GM18511 (cell line): Measurements from ENCODE around the gene BRMS1.
"Not testable (repeated sequence)": the region's sequence is repeated elsewhere in the genome, so short reads cannot be mapped to it uniquely, and the experiment has no call there.

ENCODE experiments used
- ATAC-seq: cut with Tn5 transposase; IDR thresholded peaks from one replicate; pipeline ENCODE4 v1.9.1; 2021; ENCODE audit warnings: mild to moderate bottlenecking, moderate library complexity; ENCODE audit not compliant: unreplicated experiment

The BRMS1 gene

GRCh38 chr11:66344550-66345315, at the start of gene BRMS1:
Gene BRMS1, minus strand, starts transcription at chr11:66345104. Its CDS starts 2,870 bp downstream, at chr11:66342234.
- peak; percentile 65 for ATAC-seq

DNA sequence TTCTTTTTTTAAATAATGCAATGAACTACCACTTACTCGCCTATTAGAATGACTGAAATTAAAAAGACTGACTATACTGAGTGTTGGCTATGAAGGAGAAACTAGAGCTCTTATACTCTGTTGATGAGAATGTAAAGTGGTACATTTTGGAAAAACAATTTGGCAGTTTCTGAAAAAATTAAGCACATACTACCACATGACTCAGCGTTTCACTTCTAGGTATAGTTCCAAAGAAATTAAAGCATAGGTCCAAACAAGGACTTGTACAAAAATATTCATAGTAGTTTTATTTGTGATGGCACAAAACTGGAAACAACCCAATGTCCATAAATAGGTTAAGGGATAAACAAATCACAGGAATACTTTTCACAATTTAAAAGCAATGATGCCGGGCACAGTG, 49.0 kb upstream of the BRMS1 start:
- ATAC-seq: no peak

DNA sequence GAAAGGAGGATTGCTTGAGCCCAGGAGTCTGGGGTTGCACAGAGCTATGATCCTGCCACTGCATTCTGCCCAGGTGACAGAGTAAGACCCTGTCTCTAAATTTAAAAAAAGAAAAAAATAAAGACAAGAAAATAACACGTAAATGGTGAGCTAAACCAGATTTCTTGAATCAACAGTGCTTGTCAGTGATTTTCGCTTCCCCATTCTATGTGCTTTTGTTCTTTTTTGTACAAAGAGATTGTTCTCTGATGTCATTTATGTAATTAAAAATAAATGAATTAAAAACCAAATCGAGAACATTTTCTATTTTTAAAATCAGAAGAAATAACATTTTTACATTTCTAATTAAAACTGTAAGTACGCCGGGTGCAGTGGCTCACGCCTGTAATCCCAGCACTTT, 46.4 kb upstream of the BRMS1 start:
- no peak for ATAC-seq

GRCh38 chr11:66388780-66389386, 44.0 kb upstream of the BRMS1 start:
- no peak for ATAC-seq

DNA sequence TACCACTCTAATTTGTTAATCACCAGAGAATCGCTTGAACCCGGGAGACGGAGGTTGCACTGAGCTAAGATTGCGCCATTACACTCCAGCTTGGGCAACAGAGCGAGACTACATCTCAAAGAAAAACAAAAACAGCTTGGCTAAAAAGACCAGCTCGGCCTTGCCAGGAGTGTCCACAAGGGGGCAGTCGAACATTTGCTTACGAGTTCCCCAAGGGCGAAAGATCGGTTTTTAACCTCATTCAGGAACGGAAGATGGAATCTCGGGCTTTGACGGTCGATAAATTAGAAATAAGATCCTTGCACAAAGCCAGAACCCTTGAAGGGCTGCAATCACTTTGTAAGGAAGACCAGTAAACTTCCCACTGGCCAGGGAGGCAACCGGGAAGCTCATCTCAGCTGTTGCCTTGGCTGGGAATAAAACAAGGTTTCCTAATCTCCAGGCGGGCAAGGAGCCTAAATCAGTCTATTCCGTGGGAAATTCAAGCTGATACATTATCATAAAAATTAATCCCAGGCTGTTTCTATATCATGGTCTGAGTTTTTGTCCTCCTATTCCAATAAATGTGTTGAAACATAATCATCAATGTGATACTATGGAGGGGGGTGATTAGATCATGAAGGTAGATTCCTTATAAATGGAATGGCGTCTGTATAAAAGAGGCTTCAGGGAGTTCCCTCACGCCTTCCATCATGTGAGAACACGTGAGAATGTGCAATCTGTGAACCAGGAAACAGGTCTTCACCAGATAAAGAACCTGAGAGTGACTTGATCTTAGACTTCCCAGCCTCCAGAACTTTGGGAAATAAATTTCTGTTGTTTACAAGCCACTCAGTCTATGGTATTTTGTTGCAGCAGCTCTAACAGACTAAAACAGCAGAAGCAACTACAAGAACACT, 41.5 kb upstream of the BRMS1 start:
- ATAC-seq: no peak

DNA sequence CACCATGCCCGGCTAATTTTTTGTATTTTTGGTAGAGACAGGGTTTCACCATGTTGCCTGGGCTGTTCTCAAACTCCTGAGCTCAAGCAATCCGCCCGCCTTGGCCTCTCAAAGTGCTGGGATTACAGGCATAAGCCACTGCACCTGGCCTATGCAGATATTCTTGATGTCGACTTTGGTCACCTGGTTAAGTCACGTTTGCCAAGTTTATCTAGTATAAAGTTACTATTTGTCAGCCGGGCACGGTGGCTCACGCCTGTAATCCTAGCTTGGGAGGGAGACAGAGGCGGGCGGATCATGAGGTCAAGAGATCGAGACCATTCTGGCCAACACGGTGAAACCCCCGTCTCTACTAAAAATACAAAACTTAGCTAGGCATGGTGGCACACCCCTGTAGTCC, 39.4 kb upstream of the BRMS1 start:
- not testable (repeated sequence) for ATAC-seq

DNA sequence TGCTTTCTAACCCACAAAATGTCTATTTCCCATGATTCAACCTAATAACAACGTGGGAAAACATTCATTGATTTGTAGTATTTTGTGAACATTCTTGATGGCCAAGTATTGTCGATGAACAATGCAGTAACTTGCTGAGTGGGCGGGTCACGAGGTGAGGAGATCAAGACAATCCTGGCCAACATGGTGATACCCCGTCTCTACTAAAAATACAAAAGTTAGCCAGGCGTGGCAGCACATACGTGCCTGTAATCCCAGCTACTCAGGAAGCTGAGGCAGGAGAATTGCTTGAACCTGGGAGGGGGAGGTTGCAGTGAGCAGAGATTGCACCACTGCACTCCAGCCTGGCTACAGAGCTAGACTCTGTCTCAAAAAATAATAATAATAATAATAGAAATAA, 35.4 kb upstream of the BRMS1 start:
- not testable (repeated sequence) for ATAC-seq

- ATAC-seq: not testable (repeated sequence)
Measured at GRCh38 chr11:66373690-66374287, 28.9 kb upstream of the BRMS1 start.

DNA sequence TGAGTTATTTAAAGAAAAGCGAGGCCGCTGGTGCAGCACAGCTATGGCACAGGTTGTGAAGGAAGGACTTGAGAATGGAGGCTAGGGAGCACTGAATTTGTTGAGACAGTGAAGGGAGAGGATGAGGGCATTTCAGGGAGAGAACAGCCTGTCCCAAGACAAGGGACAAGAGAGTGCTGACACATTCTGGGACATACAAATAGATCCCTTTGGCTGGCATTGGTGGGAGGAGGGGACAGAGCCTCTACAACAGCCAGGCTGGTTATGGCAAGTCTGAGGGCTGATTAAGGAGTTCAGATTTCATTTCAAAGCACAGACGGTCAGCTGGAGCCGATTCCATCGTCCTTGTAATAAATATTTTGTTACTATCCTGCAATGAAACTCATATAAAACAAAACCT, 28.4 kb upstream of the BRMS1 start:
- ATAC-seq: no peak

- peak; percentile 73 for ATAC-seq
Measured at GRCh38 chr11:66371627-66372415, 26.9 kb upstream of the BRMS1 start, which contains the start of gene SLC29A2. Gene SLC29A2, minus strand, starts transcription at chr11:66371760. Its CDS starts 169 bp downstream, at chr11:66371591.

GRCh38 chr11:66369073-66369894, 24.4 kb upstream of the BRMS1 start:
- no peak for ATAC-seq

- ATAC-seq: no peak
Measured at GRCh38 chr11:66368484-66368883, 23.6 kb upstream of the BRMS1 start.

DNA sequence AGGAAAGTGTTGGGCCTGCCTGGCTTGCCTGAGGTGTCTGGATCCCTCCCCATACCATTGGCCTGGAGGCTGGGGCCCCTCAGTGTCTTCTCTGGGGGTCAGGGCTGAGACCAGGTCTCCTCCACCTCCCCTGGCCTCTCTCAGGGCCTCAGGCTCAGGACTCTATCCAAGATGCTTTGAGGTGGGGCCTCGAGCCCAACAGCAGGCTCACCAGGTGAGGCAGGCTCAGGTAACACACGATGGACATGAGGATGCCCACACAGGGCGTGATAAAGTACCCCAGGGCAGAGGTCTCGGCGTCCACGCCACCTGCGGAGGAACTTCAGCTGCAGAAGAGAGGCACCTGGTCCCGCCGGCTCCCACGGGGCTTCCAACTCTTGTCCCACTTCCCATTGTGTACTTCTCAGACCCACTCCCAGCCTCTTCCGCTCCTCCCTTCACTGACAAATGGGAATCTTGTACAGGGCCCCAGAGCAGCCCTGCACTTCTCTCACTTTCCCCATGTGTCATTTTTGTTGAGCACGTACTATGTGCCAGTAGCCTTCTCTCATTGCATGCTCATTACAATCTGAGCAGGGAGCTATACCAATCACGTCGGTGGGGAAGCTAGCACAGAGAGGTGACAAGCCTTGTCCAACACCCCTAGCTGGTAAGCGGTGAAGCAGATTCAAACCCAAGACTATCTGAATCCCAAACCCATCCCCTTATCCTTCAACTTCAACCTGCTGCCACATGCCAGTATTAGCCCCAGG, 22.8 kb upstream of the BRMS1 start:
- no peak for ATAC-seq

DNA sequence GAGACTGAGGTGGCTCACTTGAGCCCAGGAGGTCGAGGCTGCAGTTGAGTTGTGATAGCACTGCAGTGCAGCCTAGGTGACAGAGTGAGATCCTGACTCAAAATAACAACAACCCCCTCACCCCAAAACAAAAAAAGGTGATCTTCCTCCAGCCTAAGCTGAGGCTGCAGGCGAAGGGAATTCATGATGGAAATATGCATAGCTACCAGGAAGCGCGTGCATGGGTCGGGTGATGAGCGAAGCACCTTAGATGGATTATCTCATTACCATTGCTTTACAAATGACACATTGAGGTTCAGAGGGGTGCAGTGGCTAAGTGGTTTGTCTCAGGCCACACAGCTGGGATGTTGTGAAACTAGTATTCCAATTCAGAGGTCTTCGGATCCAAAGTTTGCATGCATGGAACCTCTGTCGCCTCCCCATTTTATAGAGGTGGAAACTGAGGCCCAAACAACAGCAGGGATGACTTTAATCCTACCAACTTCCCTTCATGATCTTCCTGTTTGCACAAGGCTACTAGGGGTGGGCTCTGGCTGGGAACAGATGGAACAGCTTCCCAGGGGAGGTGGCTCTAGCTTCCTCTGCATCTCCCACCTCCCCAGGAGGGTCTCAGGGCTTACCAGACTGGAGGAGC, 22.1 kb upstream of the BRMS1 start:
- ATAC-seq: no peak

DNA sequence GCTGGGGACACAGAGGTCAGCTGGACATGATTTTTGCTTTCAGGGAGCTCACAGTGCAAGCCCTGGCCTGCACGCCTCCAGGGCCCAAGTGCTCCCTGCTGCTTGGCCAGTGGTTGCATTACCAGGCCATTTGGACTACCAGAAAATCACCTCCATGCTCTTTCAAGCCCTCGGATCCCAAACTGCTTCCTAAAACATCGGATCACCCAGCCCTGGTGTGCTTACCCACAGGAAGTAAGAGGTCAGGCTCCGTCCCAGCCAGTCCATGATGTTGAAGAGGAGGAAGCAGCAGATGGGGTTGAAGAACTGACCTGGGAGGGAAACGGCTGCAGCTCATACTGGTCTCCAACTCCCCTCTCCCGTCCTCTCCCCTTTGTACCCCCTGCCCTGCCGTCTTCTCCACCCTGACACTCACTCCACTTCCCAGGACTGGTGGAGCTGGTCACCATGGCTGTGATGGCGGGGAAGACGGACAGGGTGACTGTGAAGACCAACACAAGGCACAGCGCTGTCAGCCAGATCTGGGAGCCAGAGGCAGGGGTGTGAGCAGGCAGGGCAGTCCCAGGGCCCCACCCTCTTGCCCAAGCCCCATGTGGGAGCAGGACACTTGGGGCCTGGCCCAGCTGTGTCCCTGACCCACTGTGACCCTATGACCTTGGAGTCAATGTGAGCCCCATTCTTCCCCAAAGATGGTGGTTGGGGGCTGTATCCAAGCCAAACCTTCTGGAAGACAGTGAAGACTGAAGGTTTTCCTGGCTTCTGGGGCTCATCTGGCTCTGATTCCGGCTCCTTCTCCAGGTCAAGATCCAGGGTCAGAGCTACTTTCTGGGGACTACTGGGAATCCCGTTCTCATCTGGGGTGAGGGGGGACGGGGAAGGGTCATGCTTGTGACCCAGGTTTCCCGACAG, 21.1 kb upstream of the BRMS1 start:
- ATAC-seq: no peak

DNA sequence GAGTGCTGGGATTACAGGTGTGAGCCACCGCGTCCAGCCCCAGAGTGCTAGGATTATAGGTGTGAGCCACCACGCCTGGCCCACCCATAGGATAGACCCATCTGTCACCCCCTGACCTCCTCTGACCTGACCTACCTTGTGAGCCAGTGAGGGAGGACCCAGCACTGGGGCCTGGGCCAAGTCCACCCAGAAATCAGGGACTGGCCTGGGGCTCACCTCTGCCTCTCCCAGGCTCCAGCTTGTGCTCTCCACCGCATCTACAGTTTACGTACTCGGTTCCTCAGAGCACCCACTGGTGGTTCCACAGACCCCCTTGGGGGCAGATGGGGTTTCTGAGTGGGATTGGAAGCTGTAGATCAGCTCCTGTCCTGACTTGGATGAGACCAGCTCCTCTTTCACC, 20.3 kb upstream of the BRMS1 start:
- no peak for ATAC-seq
